HepG2 (cell line): ENCODE results near the gene EEPD1. TPM values are rescaled to one million over a fixed set of nuclear protein-coding genes. Genes with fewer than 3 reads are reported as not detected.

Experiments used
- ATAC-seq: fragments of 200-7000 bp; cut with Tn5 transposase; 3 replicates; pipeline ENCODE4 v1.9.1; 2020; ENCODE audit warnings: mild to moderate bottlenecking, moderate library complexity
- BruUV-seq: library from RNA; stranded (reverse); fragments of 400-500 nt; replicated peaks from 2 replicates; lab custom pipeline; 2021; lab: Mats Ljungman, UMichigan
- CTCF ChIA-PET: fragments of 300-600 bp; formaldehyde crosslinking; extraction: SDS; loops from one replicate; lab custom pipeline; 2021; ENCODE audit warnings: low total read pairs, inconsistent platforms, low intra/inter-chr PET ratio; lab: Yijun Ruan, JAX
- POLR2A ChIA-PET: fragments of 350-600 bp; sonication (Branson Sonifier 250); formaldehyde crosslinking; loops from one replicate; lab custom pipeline; 2020; ENCODE audit warnings: antibody characterized with exemption, inconsistent platforms; lab: Yijun Ruan, JAX
- DNase-seq: peaks from one replicate; pipeline ENCODE4 v3.0.0-alpha.2; 2015; ENCODE audit warnings: low spot score
- FAIRE-seq: peaks from 3 replicates; lab custom pipeline; 2011; peaks lifted over from hg19 to GRCh38; lab: Jason Lieb, UNC
- H2AFZ ChIP-seq: one replicate; pipeline ENCODE4 v1.6.1; 2011; ENCODE audit warnings: low read length, inconsistent platforms
- H3K27ac ChIP-seq: fragments of 300-600 bp; 3 replicates; pipeline ENCODE4 v1.8.0; 2011; ENCODE audit warnings: mixed run types, mild to moderate bottlenecking, mixed read lengths, low read length, inconsistent platforms; ENCODE audit not compliant: insufficient read depth; ENCODE audit errors: extremely low read length
- H3K27me3 ChIP-seq, 2 experiments: fragments of 200-600 bp in 1 of 2; 2 replicates in 1 of 2; 3 replicates in 1 of 2; pipeline versions ENCODE4 v1.6.0 to v1.8.0; 2011; ENCODE audit warnings: low read length in 2 of 2, mild to moderate bottlenecking in 2 of 2, moderate library complexity in 2 of 2, inconsistent platforms in 1 of 2; ENCODE audit not compliant: insufficient read depth in 2 of 2, control insufficient read depth in 1 of 2
- H3K36me3 ChIP-seq, 2 experiments: fragments of 200-600 bp in 1 of 2; replicated peaks in 1 of 2; 2 replicates in 1 of 2; 3 replicates in 1 of 2; pipeline versions ENCODE4 v1.5.1 to v1.8.0; 2011; ENCODE audit warnings: low read length in 2 of 2, inconsistent platforms in 1 of 2; ENCODE audit not compliant: insufficient read depth in 2 of 2, control insufficient read depth in 1 of 2
- H3K4me1 ChIP-seq: 2 replicates; pipeline ENCODE4 v1.5.1; 2012; ENCODE audit warnings: low read length, inconsistent platforms; ENCODE audit not compliant: insufficient read depth
- H3K4me2 ChIP-seq: 2 replicates; pipeline ENCODE4 v1.6.0; 2011; ENCODE audit warnings: low read depth, low read length, inconsistent platforms
- H3K4me3 ChIP-seq, 3 experiments: fragments of 200-600 bp in 1 of 3; sonication (generic), shearing (Covaris generic) in 1 of 3; replicated peaks in 1 of 3; 2 replicates each; pipeline ENCODE4 v1.5.1; 2011 to 2016; ENCODE audit warnings: low read length in 3 of 3, inconsistent platforms in 2 of 3, low read depth in 2 of 3, mild to moderate bottlenecking in 2 of 3, control low read depth in 1 of 3, mixed read lengths in 1 of 3; ENCODE audit not compliant: insufficient read depth in 1 of 3
- H3K79me2 ChIP-seq: one replicate; pipeline ENCODE4 v1.6.1; 2011; ENCODE audit warnings: low read length, inconsistent platforms; ENCODE audit not compliant: insufficient read depth
- H3K9ac ChIP-seq: 2 replicates; pipeline ENCODE4 v1.6.0; 2011; ENCODE audit warnings: mild to moderate bottlenecking, low read depth, low read length, inconsistent platforms; ENCODE audit not compliant: insufficient read depth
- H3K9me3 ChIP-seq: 2 replicates; pipeline ENCODE4 v1.5.1; 2012; ENCODE audit warnings: mild to moderate bottlenecking, low read length
- H4K20me1 ChIP-seq: 2 replicates; pipeline ENCODE4 v1.6.0; 2011; ENCODE audit warnings: inconsistent platforms, mild to moderate bottlenecking, low read length, moderate library complexity; ENCODE audit not compliant: insufficient read depth
- CREBL2 ChIP-seq: sonication (generic); formaldehyde crosslinking; IDR thresholded peaks from 2 replicates; pipeline ENCODE4 v1.8.1; 2023; ENCODE audit warnings: missing genetic modification reagents, mild to moderate bottlenecking, borderline replicate concordance
- GPBP1L1 ChIP-seq: sonication (generic); formaldehyde crosslinking; IDR thresholded peaks from 2 replicates; pipeline ENCODE4 v1.5.0; 2020; ENCODE audit warnings: mild to moderate bottlenecking, missing genetic modification reagents
- MIXL1 ChIP-seq: IDR thresholded peaks from 2 replicates; pipeline ENCODE4 v1.6.1; 2016
- SALL1 ChIP-seq: sonication (generic); formaldehyde crosslinking; IDR thresholded peaks from 2 replicates; pipeline ENCODE4 v1.8.0; 2022; ENCODE audit warnings: mild to moderate bottlenecking, missing genetic modification reagents
- YEATS2 ChIP-seq: sonication (generic); formaldehyde crosslinking; IDR thresholded peaks from 2 replicates; pipeline ENCODE4 v1.4.0; 2020; ENCODE audit warnings: missing genetic modification reagents, borderline replicate concordance
- ZMYM3 ChIP-seq: sonication (generic); formaldehyde crosslinking; IDR thresholded peaks from 2 replicates; pipeline ENCODE4 v1.5.1; 2020; ENCODE audit warnings: mild to moderate bottlenecking, missing genetic modification reagents
- ZNF609 ChIP-seq: sonication (generic); formaldehyde crosslinking; IDR thresholded peaks from 2 replicates; pipeline ENCODE4 v1.4.0; 2020; ENCODE audit warnings: mild to moderate bottlenecking, missing genetic modification reagents, borderline replicate concordance
- ZNF614 ChIP-seq: IDR thresholded peaks from 2 replicates; pipeline ENCODE4 v1.6.1; 2018; ENCODE audit warnings: missing biosample characterization, missing genetic modification reagents, inconsistent platforms, borderline replicate concordance
- ZNF629 ChIP-seq: sonication (generic); formaldehyde crosslinking; conservative IDR thresholded peaks from 2 replicates; pipeline ENCODE4 v1.5.0; 2020; ENCODE audit warnings: missing genetic modification reagents
- WGBS: methylation state at CpG from one replicate; pipeline ENCODE4 v1.1.6; 2017; ENCODE audit warnings: low lambda C conversion rate; 5-methylcytosine and 5-hydroxymethylcytosine counted together
- in situ Hi-C: cut with HindIII; loops from 2 replicates; pipeline ENCODE4 v1.10.0; 2017; ENCODE audit warnings: low pct_unique_long_range_greater_than_20kb; ENCODE audit not compliant: extremely low pct_ligation_motif_present
- intact Hi-C: fragments of 100-400 bp; cut with micrococcal nuclease; formaldehyde crosslinking; loops from one replicate; pipeline ENCODE4 v1.10.0; 2022; ENCODE audit not compliant: unreplicated experiment
- polyA plus RNA-seq, 8 experiments: library from polyadenylated mRNA; depleted of rRNA in 3 of 8; stranded (reverse) in 7 of 8; unstranded in 1 of 8; fragments of >200 nt; fragmentation: Illumina TruSeq in 4 of 8; extraction: Trizol in 4 of 8; gene quantifications; 2 replicates each; pipeline versions ENCODE4 v1.2.1 to v1.2.3, GENCODE V29; 2011 to 2016; ENCODE audit warnings: low read depth in 4 of 8, missing spikeins in 1 of 8, mixed read lengths in 1 of 8; ENCODE audit not compliant: insufficient read depth in 1 of 8
- total RNA-seq, 5 experiments: library from RNA; depleted of rRNA; stranded (reverse); fragments of >200 nt; fragmentation: Illumina TruSeq; extraction: Trizol; gene quantifications; 2 replicates each; pipeline ENCODE4 v1.2.3, GENCODE V29; 2016; ENCODE audit warnings: low read depth in 1 of 5

The EEPD1 gene
- total and polyA plus RNA-seq, 2 of the 13 experiments (the other 11 are each of a cell fraction or from before 2014, with no cell fraction given) = 10.1 to 16.4 TPM

- no peak overlapping the region for H3K4me3 ChIP-seq
- TF ChIP-seq ZNF614 (CRISPR knock-in tag) (no peak), SALL1 (CRISPR knock-in tag) (no peak), ZNF609 (CRISPR knock-in tag) (no peak), GPBP1L1 (CRISPR knock-in tag) (no peak), ZMYM3 (CRISPR knock-in tag) (0 out of 2 replicates have a peak, but pooled peaks have one; percentile 23), ZNF629 (CRISPR knock-in tag) (peak; percentile 88), CREBL2 (CRISPR knock-in tag) (no peak), MIXL1 (CRISPR knock-in tag) (no peak), YEATS2 (CRISPR knock-in tag) (no peak)
- peak overlapping the region; percentile 9 for H3K27ac ChIP-seq
- ChIA-PET POLR2A (no interaction called here), CTCF (no interaction called here)
- no peaks in the 10 kb centered on the region for H3K27me3 ChIP-seq
- intact Hi-C loops = no loop called here
- peaks cover 3 to 22% of the 10 kb centered on the region in 2 experiments; a peak in 4 of 5 replicates for H3K36me3 ChIP-seq
- in situ Hi-C loops = no loop called here
- no peak overlapping the region for H3K9ac ChIP-seq
- FAIRE-seq (no peak), ATAC-seq (no peak), DNase-seq (no peak)
- no TSS peak for BruUV-seq
- H3K79me2 ChIP-seq = no peaks in the 10 kb centered on the region
- H4K20me1 ChIP-seq = no peaks in the 10 kb centered on the region
- H3K9me3 ChIP-seq = no peaks in the 10 kb centered on the region
- no peak overlapping the region for H3K4me2 ChIP-seq
- peaks cover 80% of the 10 kb centered on the region for H3K4me1 ChIP-seq
- WGBS = 94% methylated on average over 10 of the region's 10 CpGs
- H2AFZ ChIP-seq = no peak overlapping the region
Observed at GRCh38 chr7:36281945-36282717, 129.1 kb downstream of the EEPD1 start.
